ENCODE data around the gene GNAI2. TPM values are rescaled to one million over a fixed set of nuclear protein-coding genes. Genes with fewer than 3 reads are reported as not detected.

GNAI2 gene
- total RNA-seq, 1 experiment from 2014 or later = 185 TPM

DNA sequence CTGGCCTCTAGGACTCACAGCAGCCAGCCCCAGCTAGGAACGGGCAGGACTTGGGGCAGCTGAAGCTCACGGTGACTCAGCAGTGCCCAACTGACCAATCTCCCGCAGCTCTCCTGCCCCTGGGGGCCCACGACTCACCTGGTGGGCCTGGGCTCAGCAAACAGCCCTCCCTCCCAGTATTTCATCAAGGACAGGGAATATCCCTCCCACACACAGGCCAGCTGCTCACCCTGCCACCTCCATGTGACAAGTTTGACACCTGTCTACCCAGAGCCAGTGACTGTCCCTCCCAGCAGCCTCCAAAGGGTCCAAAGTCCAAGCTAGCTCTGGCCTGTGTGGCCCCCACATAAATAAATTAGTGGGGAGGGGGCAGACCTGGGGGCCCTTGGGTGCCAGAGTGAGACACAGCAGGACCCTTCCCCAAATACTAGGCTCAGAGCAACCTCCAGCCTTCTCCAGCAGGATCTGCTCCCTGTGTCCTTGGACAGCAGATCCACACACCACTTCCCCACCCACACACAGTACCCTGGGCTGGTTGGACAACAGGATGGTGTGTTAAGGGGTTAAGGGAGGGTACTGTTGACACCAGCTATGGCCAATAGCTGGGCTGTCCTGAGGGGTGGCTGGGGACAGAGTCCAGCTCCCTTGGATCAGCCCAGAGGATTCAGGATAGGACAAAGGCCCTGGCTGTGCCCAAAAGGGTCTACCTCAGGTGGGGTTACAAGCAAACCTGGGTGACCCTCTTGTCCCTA lies 40.3 kb upstream of the GNAI2 start:
- ATAC-seq (no peak), DNase-seq (ENCODE audit: low spot score) (no peak)
- H3K4me1 Mint-ChIP-seq = peaks cover 6% of the 10 kb centered on the region
- H3K4me3 Mint-ChIP-seq = no peak overlapping the region
- CTCF ChIA-PET = interaction anchor here (0.6 to 7.2 kb wide), 29 partner anchors 9 to 151 kb away, joined by 3 to 604 read pairs (median 10); partner anchors contain the start of genes GNAI2, HYAL3, LSMEM2 and NAA80
- H3K27ac Mint-ChIP-seq = 0 out of 2 replicates have a peak overlapping the region, but pooled peaks have one; percentile 45
- H3K27me3 Mint-ChIP-seq (ENCODE audit: low read depth) = peaks cover 9% of the 10 kb centered on the region
- TF ChIP-seq GABPB1 (CRISPR knock-in tag; IDR thresholded peaks at IDR 0.05) (peak; percentile 66), NFE2L1 (CRISPR knock-in tag; IDR thresholded peaks at IDR 0.05) (peak; percentile 10; the same call in 1 of the 2 replicates), CBFB (CRISPR knock-in tag; IDR thresholded peaks at IDR 0.05; ENCODE audit: low read depth) (no peak), IRF2 (CRISPR knock-in tag; IDR thresholded peaks at IDR 0.05; ENCODE audit: borderline replicate concordance, low read depth) (no peak), RORB (CRISPR knock-in tag; IDR thresholded peaks at IDR 0.05) (no peak)
- TF ChIP-seq, protein P1, sequence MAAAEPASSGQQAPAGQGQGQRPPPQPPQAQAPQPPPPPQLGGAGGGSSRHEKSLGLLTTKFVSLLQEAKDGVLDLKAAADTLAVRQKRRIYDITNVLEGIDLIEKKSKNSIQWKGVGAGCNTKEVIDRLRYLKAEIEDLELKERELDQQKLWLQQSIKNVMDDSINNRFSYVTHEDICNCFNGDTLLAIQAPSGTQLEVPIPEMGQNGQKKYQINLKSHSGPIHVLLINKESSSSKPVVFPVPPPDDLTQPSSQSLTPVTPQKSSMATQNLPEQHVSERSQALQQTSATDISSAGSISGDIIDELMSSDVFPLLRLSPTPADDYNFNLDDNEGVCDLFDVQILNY (CRISPR knock-in tag; IDR thresholded peaks at IDR 0.05) = no peak
- TF ChIP-seq, protein P2, sequence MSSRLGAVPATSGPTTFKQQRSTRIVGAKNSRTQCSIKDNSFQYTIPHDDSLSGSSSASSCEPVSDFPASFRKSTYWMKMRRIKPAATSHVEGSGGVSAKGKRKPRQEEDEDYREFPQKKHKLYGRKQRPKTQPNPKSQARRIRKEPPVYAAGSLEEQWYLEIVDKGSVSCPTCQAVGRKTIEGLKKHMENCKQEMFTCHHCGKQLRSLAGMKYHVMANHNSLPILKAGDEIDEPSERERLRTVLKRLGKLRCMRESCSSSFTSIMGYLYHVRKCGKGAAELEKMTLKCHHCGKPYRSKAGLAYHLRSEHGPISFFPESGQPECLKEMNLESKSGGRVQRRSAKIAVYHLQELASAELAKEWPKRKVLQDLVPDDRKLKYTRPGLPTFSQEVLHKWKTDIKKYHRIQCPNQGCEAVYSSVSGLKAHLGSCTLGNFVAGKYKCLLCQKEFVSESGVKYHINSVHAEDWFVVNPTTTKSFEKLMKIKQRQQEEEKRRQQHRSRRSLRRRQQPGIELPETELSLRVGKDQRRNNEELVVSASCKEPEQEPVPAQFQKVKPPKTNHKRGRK (CRISPR knock-in tag; IDR thresholded peaks at IDR 0.05; ENCODE audit: borderline replicate concordance) = no peak
- no peaks in the 10 kb centered on the region for H3K36me3 Mint-ChIP-seq
- POLR2A ChIA-PET = interaction anchor here (0.8 to 2.4 kb wide), 5 partner anchors 10 to 76 kb away, joined by 3 to 11 read pairs (median 7); partner anchors contain the start of gene SLC38A3
- H3K9me3 Mint-ChIP-seq = no peaks in the 10 kb centered on the region

GRCh38 chr3:50196253-50196801 lies 39.7 kb upstream of the GNAI2 start:
- peaks cover 6% of the 10 kb centered on the region for H3K4me1 Mint-ChIP-seq
- POLR2A ChIA-PET = interaction anchor here (0.5 to 2.4 kb wide), 3 partner anchors 10 to 125 kb away, joined by 3 to 11 read pairs (median 4); partner anchors contain the start of gene SLC38A3

More at GRCh38 chr3:50196253-50196801, 39.7 kb upstream of the GNAI2 start:
- CTCF ChIA-PET = interaction anchor here (1.3 to 7.2 kb wide), 10 partner anchors 8 to 76 kb away, joined by 5 to 604 read pairs (median 54); partner anchors contain the start of genes GNAI2, SEMA3B and SLC38A3
- Mint-ChIP-seq H3K27ac (no peak overlapping the region), H3K36me3 (no peaks in the 10 kb centered on the region), H3K9me3 (no peaks in the 10 kb centered on the region), H3K4me3 (no peak overlapping the region), H3K27me3 (ENCODE audit: low read depth) (peaks cover 9% of the 10 kb centered on the region)
- DNase-seq (ENCODE audit: low spot score) = no peak
- TF ChIP-seq ELF4 (CRISPR knock-in tag; IDR thresholded peaks at IDR 0.05; ENCODE audit: low read depth) (no peak), SMAD3 (CRISPR knock-in tag; IDR thresholded peaks at IDR 0.05; ENCODE audit: borderline replicate concordance) (no peak), MAX (CRISPR knock-in tag; IDR thresholded peaks at IDR 0.05) (no peak), PRRX2 (CRISPR knock-in tag; IDR thresholded peaks at IDR 0.05) (no peak), MXD4 (CRISPR knock-in tag; IDR thresholded peaks at IDR 0.05; ENCODE audit: borderline replicate concordance) (no peak), TCF7 (CRISPR knock-in tag; IDR thresholded peaks at IDR 0.05; ENCODE audit: low read depth) (no peak), ZNF425 (CRISPR knock-in tag; conservative IDR thresholded peaks at IDR 0.05) (no peak)
- TF ChIP-seq, protein P2 (CRISPR knock-in tag; IDR thresholded peaks at IDR 0.05; ENCODE audit: borderline replicate concordance) = no peak
- TF ChIP-seq, protein P3, sequence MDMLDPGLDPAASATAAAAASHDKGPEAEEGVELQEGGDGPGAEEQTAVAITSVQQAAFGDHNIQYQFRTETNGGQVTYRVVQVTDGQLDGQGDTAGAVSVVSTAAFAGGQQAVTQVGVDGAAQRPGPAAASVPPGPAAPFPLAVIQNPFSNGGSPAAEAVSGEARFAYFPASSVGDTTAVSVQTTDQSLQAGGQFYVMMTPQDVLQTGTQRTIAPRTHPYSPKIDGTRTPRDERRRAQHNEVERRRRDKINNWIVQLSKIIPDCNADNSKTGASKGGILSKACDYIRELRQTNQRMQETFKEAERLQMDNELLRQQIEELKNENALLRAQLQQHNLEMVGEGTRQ (CRISPR knock-in tag; IDR thresholded peaks at IDR 0.05) = no peak
- TF ChIP-seq, protein P4, sequence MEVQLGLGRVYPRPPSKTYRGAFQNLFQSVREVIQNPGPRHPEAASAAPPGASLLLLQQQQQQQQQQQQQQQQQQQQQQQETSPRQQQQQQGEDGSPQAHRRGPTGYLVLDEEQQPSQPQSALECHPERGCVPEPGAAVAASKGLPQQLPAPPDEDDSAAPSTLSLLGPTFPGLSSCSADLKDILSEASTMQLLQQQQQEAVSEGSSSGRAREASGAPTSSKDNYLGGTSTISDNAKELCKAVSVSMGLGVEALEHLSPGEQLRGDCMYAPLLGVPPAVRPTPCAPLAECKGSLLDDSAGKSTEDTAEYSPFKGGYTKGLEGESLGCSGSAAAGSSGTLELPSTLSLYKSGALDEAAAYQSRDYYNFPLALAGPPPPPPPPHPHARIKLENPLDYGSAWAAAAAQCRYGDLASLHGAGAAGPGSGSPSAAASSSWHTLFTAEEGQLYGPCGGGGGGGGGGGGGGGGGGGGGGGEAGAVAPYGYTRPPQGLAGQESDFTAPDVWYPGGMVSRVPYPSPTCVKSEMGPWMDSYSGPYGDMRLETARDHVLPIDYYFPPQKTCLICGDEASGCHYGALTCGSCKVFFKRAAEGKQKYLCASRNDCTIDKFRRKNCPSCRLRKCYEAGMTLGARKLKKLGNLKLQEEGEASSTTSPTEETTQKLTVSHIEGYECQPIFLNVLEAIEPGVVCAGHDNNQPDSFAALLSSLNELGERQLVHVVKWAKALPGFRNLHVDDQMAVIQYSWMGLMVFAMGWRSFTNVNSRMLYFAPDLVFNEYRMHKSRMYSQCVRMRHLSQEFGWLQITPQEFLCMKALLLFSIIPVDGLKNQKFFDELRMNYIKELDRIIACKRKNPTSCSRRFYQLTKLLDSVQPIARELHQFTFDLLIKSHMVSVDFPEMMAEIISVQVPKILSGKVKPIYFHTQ (CRISPR knock-in tag; IDR thresholded peaks at IDR 0.05) = no peak
- ATAC-seq = no peak

All from WTC11 (cell line).